IMR-90 (cell line): ENCODE results near the gene RGS9BP. TPM values are rescaled to one million over a fixed set of nuclear protein-coding genes. Genes with fewer than 3 reads are reported as not detected.

Experiments used
- ATAC-seq: fragments of 200-7000 bp; cut with Tn5 transposase; 2 replicates; pipeline ENCODE4 v1.9.1; 2020; ENCODE audit warnings: low read depth, mild to moderate bottlenecking, moderate library complexity
- BruUV-seq: library from RNA; stranded (reverse); fragments of 400-500 nt; replicated peaks from 2 replicates; lab custom pipeline; 2021; lab: Mats Ljungman, UMichigan
- CTCF ChIA-PET: fragments of 300-600 bp; formaldehyde crosslinking; extraction: SDS; loops from one replicate; lab custom pipeline; 2021; ENCODE audit warnings: antibody characterized with exemption; lab: Yijun Ruan, JAX
- POLR2A ChIA-PET: fragments of 300-600 bp; sonication (Branson Sonifier 250); formaldehyde crosslinking; loops from one replicate; lab custom pipeline; 2022; ENCODE audit warnings: antibody characterized with exemption; ENCODE audit not compliant: unreplicated experiment; lab: Charles Lee
- DNase-seq: peaks from one replicate; pipeline ENCODE4 v3.0.0; 2013
- H2AFZ ChIP-seq: replicated peaks from 2 replicates; pipeline ENCODE3; 2013; ENCODE audit warnings: low read length, mild to moderate bottlenecking; ENCODE audit not compliant: poor library complexity
- H2AK5ac ChIP-seq: 2 replicates; pipeline ENCODE4 v1.6.1; 2013; ENCODE audit warnings: low read depth, low read length, inconsistent platforms
- H2AK9ac ChIP-seq: replicated peaks from 2 replicates; pipeline ENCODE3; 2013; ENCODE audit warnings: mild to moderate bottlenecking, low read depth, low read length, moderate library complexity; ENCODE audit not compliant: poor library complexity
- H2BK120ac ChIP-seq: 2 replicates; pipeline ENCODE4 v1.6.1; 2013; ENCODE audit warnings: low read depth, low read length, inconsistent platforms
- H2BK15ac ChIP-seq: 3 replicates; pipeline ENCODE4 v1.6.1; 2013; ENCODE audit warnings: low read depth, low read length, inconsistent platforms
- H2BK20ac ChIP-seq: 2 replicates; pipeline ENCODE4 v1.6.1; 2013; ENCODE audit warnings: low read depth, mild to moderate bottlenecking, inconsistent platforms, low read length, moderate library complexity
- H2BK5ac ChIP-seq: 2 replicates; pipeline ENCODE4 v1.6.1; 2013; ENCODE audit warnings: mild to moderate bottlenecking, low read depth, low read length, inconsistent platforms; ENCODE audit not compliant: poor library complexity, severe bottlenecking
- H3K14ac ChIP-seq: replicated peaks from 2 replicates; pipeline ENCODE4 v1.6.1; 2013; ENCODE audit warnings: low read depth, low read length, inconsistent platforms
- H3K18ac ChIP-seq: 2 replicates; pipeline ENCODE4 v1.6.1; 2013; ENCODE audit warnings: low read depth, low read length, control low read depth
- H3K23ac ChIP-seq: 2 replicates; pipeline ENCODE4 v1.6.1; 2013; ENCODE audit warnings: low read depth, low read length, inconsistent platforms
- H3K27ac ChIP-seq: 2 replicates; pipeline ENCODE4 v1.5.1; 2013; ENCODE audit warnings: mild to moderate bottlenecking, control low read depth, low read length; ENCODE audit not compliant: insufficient read depth
- H3K27me3 ChIP-seq: 2 replicates; pipeline ENCODE4 v1.6.1; 2013; ENCODE audit warnings: low read length; ENCODE audit not compliant: control insufficient read depth, insufficient read depth
- H3K36me3 ChIP-seq: 2 replicates; pipeline ENCODE4 v1.6.1; 2013; ENCODE audit warnings: low read length, mixed read lengths; ENCODE audit not compliant: control insufficient read depth, insufficient read depth
- H3K4ac ChIP-seq: 2 replicates; pipeline ENCODE4 v1.6.1; 2013; ENCODE audit warnings: low read depth, low read length, inconsistent platforms
- H3K4me1 ChIP-seq: 2 replicates; pipeline ENCODE4 v1.6.1; 2013; ENCODE audit warnings: low read length, mixed read lengths; ENCODE audit not compliant: control insufficient read depth, insufficient read depth
- H3K4me2 ChIP-seq: 2 replicates; pipeline ENCODE4 v1.6.1; 2013; ENCODE audit warnings: low read depth, mild to moderate bottlenecking, control low read depth, low read length, moderate library complexity
- H3K4me3 ChIP-seq: 2 replicates; pipeline ENCODE4 v1.5.1; 2013; ENCODE audit warnings: low read depth, mild to moderate bottlenecking, control low read depth, low read length, moderate library complexity; ENCODE audit not compliant: insufficient read depth
- H3K56ac ChIP-seq: 2 replicates; pipeline ENCODE4 v1.6.1; 2013; ENCODE audit warnings: low read length, inconsistent platforms; ENCODE audit not compliant: insufficient read depth; ENCODE audit errors: extremely low read depth
- H3K79me1 ChIP-seq, 2 experiments: 2 replicates each; pipeline ENCODE4 v1.6.1; 2013; ENCODE audit warnings: low read length in 2 of 2, inconsistent platforms in 1 of 2, low read depth in 1 of 2
- H3K9ac ChIP-seq: 2 replicates; pipeline ENCODE4 v1.6.1; 2013; ENCODE audit warnings: low read depth, low read length, control low read depth
- H3K9me1 ChIP-seq: 2 replicates; pipeline ENCODE4 v1.6.1; 2013; ENCODE audit warnings: low read length, inconsistent platforms; ENCODE audit not compliant: insufficient read depth
- H3K9me3 ChIP-seq: 2 replicates; pipeline ENCODE4 v1.6.1; 2013; ENCODE audit warnings: low read length; ENCODE audit not compliant: control insufficient read depth, insufficient read depth
- H4K20me1 ChIP-seq: 2 replicates; pipeline ENCODE4 v1.6.1; 2013; ENCODE audit warnings: low read length, inconsistent platforms; ENCODE audit not compliant: insufficient read depth
- H4K5ac ChIP-seq: 2 replicates; pipeline ENCODE4 v1.6.1; 2013; ENCODE audit warnings: mild to moderate bottlenecking, low read depth, low read length, control low read depth
- H4K8ac ChIP-seq, 2 experiments: 2 replicates each; pipeline ENCODE4 v1.6.1; 2013; ENCODE audit warnings: low read depth in 2 of 2, low read length in 2 of 2, control low read depth in 1 of 2, inconsistent platforms in 1 of 2
- H4K91ac ChIP-seq: 2 replicates; pipeline ENCODE4 v1.6.1; 2013; ENCODE audit warnings: low read depth, low read length, inconsistent platforms; ENCODE audit not compliant: insufficient read depth
- BHLHE40 ChIP-seq: fragments of 150-350 bp; IDR thresholded peaks from 2 replicates; pipeline ENCODE4 v1.6.1; 2016; ENCODE audit warnings: mild to moderate bottlenecking, low read depth, low read length
- CEBPB ChIP-seq: IDR thresholded peaks from 2 replicates; pipeline ENCODE4 v1.6.1; 2012; ENCODE audit warnings: low read depth, low read length, improper control_type of control experiment
- CHD1 ChIP-seq: IDR thresholded peaks from 2 replicates; pipeline ENCODE4 v1.6.1; 2012; ENCODE audit warnings: low read depth, low read length, improper control_type of control experiment
- FOS ChIP-seq: fragments of 150-350 bp; IDR thresholded peaks from 2 replicates; pipeline ENCODE4 v1.6.1; 2016; ENCODE audit warnings: low read depth, low read length
- MAZ ChIP-seq: IDR thresholded peaks from 2 replicates; pipeline ENCODE4 v1.6.1; 2012; ENCODE audit warnings: low read depth, mild to moderate bottlenecking, low read length, improper control_type of control experiment, moderate library complexity, borderline replicate concordance
- MXI1 ChIP-seq: IDR thresholded peaks from 2 replicates; pipeline ENCODE4 v1.6.1; 2012; ENCODE audit warnings: low read depth, mild to moderate bottlenecking, low read length, moderate library complexity, borderline replicate concordance
- NFE2L2 ChIP-seq: fragments of 150-350 bp; IDR thresholded peaks from 2 replicates; pipeline ENCODE4 v1.6.1; 2016; ENCODE audit warnings: low read depth, mild to moderate bottlenecking, low read length
- POLR2A ChIP-seq: IDR thresholded peaks from 2 replicates; pipeline ENCODE4 v1.6.1; 2012; ENCODE audit warnings: mild to moderate bottlenecking, low read depth, low read length
- RAD21 ChIP-seq: IDR thresholded peaks from 2 replicates; pipeline ENCODE4 v1.6.1; 2012; ENCODE audit warnings: low read length, improper control_type of control experiment
- RCOR1 ChIP-seq: IDR thresholded peaks from 2 replicates; pipeline ENCODE4 v1.6.1; 2012; ENCODE audit warnings: mild to moderate bottlenecking, low read length, improper control_type of control experiment; ENCODE audit not compliant: insufficient replicate concordance
- RFX5 ChIP-seq: IDR thresholded peaks from 2 replicates; pipeline ENCODE4 v1.8.0; 2012; ENCODE audit warnings: low read depth, mild to moderate bottlenecking, low read length, moderate library complexity
- SMC3 ChIP-seq: fragments of 150-350 bp; IDR thresholded peaks from 2 replicates; pipeline ENCODE4 v1.6.1; 2016; ENCODE audit warnings: low read depth, mild to moderate bottlenecking, antibody characterized with exemption, low read length, moderate library complexity
- WGBS, 2 experiments: methylation state at CpG; one replicate each; pipeline versions ENCODE4 v1.1.5 to v1.1.7; 2013; ENCODE audit warnings: missing lambda C conversion rate in 2 of 2; ENCODE audit not compliant: insufficient read length in 1 of 2; ENCODE audit errors: extremely low coverage in 2 of 2; 5-methylcytosine and 5-hydroxymethylcytosine counted together
- dilution Hi-C: fragments of 300-500 bp; cut with HindIII; formaldehyde crosslinking; loops from one replicate; pipeline ENCODE4 v1.14.3; 2018; ENCODE audit warnings: low sequenced_read_pairs; ENCODE audit not compliant: unreplicated experiment
- in situ Hi-C: fragments of 300-500 bp; cut with MboI; formaldehyde crosslinking; loops from 3 replicates; pipeline ENCODE4 v1.14.3; 2019; ENCODE audit warnings: low sequenced_read_pairs, inconsistent platforms, mixed read lengths
- intact Hi-C: fragments of 100-400 bp; cut with micrococcal nuclease; formaldehyde crosslinking; loops from 2 replicates; pipeline ENCODE4 v1.10.0; 2022
- polyA plus RNA-seq, 3 experiments: library from polyadenylated mRNA; depleted of rRNA; stranded (reverse); fragments of >200 nt; gene quantifications; 2 replicates each; pipeline ENCODE4 v1.2.3, GENCODE V29; 2012; ENCODE audit warnings: low replicate concordance in 1 of 3
- total RNA-seq: library from RNA; depleted of rRNA; stranded (reverse); fragments of >200 nt; gene quantifications from 2 replicates; pipeline ENCODE4 v1.2.3, GENCODE V29; 2012
- TF ChIP-seq, protein P1 (sequence below): fragments of 150-350 bp; IDR thresholded peaks from 2 replicates; pipeline ENCODE4 v1.6.1; 2017; ENCODE audit warnings: mild to moderate bottlenecking, antibody characterized with exemption, low read length, low read depth
- TF ChIP-seq, protein P2 (sequence below): conservative IDR thresholded peaks from 2 replicates; pipeline ENCODE4 v1.5.1; 2012; ENCODE audit warnings: mild to moderate bottlenecking, low read depth, low read length, improper control_type of control experiment

RGS9BP gene
- total and polyA plus RNA-seq, 2 of the 4 experiments (the other 2 are of a cell fraction) = 0.03 to 0.18 TPM

DNA sequence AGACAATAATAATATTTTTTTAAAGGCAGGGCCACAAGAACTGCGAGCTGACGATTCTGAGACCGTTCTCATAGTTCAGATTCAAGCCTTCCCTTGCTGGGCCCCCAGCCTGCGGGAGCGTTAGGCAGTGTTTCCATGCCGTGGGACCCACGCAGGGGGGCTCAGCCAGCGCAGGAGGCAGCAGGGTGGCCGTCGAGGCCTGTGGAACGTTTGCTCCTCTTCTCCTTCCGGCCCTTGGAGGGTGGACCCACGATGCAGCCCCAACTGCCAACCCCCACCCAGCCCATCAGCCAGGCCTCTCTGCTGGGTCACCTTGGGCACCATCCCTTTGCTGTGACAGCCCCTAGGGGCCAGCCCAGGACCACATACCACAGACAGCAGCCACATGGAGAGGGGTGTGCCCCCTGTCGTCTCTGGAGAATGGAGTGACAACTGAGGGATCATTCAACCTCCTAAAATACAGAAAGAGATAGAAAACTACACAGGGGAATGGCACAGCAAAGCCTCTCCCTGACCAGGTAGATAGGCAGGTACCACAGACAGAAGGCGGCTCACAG is 47.9 kb upstream of the RGS9BP start:
- Histone ChIP-seq H3K4me2 (no peak overlapping the region), H3K4me3 (no peak overlapping the region), H2AK9ac (no peak overlapping the region), H4K5ac (no peak overlapping the region), H3K4me1 (no peaks in the 10 kb centered on the region), H3K14ac (no peak overlapping the region), H2BK20ac (no peak overlapping the region), H2BK15ac (no peak overlapping the region), H2AK5ac (no peak overlapping the region), H4K20me1 (no peaks in the 10 kb centered on the region), H4K91ac (no peak overlapping the region), H2BK120ac (no peak overlapping the region), H2BK5ac (no peak overlapping the region), H3K9me3 (no peaks in the 10 kb centered on the region), H3K27me3 (no peaks in the 10 kb centered on the region), H3K4ac (no peak overlapping the region), H2AFZ (no peak overlapping the region), H3K18ac (no peak overlapping the region), H3K56ac (no peak overlapping the region), H3K79me1 (no peaks in the 10 kb centered on the region), H3K9ac (no peak overlapping the region), H3K36me3 (peaks cover 45% of the 10 kb centered on the region), H4K8ac (no peak overlapping the region), H3K27ac (no peak overlapping the region), H3K9me1 (no peaks in the 10 kb centered on the region), H3K23ac (no peak overlapping the region)
- 88% methylated on average over 9 of the region's 15 CpGs; no CpG with 5 or more reads in 1 of the 2 experiments for WGBS, 2 experiments
- no peak for ATAC-seq
- ChIA-PET CTCF (no interaction called here), POLR2A (no interaction called here)
- DNase-seq = no peak
- BruUV-seq = no TSS peak
- in situ Hi-C loops (no loop called here), dilution Hi-C loops (no loop called here), intact Hi-C loops (no loop called here)
- TF ChIP-seq FOS = no peak
- TF ChIP-seq RAD21 = no peak
- no peak for TF ChIP-seq MAZ
- TF ChIP-seq NFE2L2 = no peak
- TF ChIP-seq SMC3 = no peak
- TF ChIP-seq CEBPB = no peak
- TF ChIP-seq POLR2A = no peak
- TF ChIP-seq MXI1 = no peak
- TF ChIP-seq, protein P1, sequence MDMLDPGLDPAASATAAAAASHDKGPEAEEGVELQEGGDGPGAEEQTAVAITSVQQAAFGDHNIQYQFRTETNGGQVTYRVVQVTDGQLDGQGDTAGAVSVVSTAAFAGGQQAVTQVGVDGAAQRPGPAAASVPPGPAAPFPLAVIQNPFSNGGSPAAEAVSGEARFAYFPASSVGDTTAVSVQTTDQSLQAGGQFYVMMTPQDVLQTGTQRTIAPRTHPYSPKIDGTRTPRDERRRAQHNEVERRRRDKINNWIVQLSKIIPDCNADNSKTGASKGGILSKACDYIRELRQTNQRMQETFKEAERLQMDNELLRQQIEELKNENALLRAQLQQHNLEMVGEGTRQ = no peak
- no peak for TF ChIP-seq RCOR1
- no peak for TF ChIP-seq BHLHE40
- TF ChIP-seq RFX5 = no peak
- TF ChIP-seq CHD1 = no peak
- TF ChIP-seq, protein P2, sequence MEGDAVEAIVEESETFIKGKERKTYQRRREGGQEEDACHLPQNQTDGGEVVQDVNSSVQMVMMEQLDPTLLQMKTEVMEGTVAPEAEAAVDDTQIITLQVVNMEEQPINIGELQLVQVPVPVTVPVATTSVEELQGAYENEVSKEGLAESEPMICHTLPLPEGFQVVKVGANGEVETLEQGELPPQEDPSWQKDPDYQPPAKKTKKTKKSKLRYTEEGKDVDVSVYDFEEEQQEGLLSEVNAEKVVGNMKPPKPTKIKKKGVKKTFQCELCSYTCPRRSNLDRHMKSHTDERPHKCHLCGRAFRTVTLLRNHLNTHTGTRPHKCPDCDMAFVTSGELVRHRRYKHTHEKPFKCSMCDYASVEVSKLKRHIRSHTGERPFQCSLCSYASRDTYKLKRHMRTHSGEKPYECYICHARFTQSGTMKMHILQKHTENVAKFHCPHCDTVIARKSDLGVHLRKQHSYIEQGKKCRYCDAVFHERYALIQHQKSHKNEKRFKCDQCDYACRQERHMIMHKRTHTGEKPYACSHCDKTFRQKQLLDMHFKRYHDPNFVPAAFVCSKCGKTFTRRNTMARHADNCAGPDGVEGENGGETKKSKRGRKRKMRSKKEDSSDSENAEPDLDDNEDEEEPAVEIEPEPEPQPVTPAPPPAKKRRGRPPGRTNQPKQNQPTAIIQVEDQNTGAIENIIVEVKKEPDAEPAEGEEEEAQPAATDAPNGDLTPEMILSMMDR = no peak
